ENCODE measurements around the gene FBXO28. TPM values are rescaled to one million over a fixed set of nuclear protein-coding genes. Genes with fewer than 3 reads are reported as not detected.
A peak's percentile ranks its signal among the peaks of the same experiment; 100 is the strongest.

Gene FBXO28
- total RNA-seq, 3 donors from 2014 or later: 23.9 to 50.5 (median 26.2) TPM

DNA sequence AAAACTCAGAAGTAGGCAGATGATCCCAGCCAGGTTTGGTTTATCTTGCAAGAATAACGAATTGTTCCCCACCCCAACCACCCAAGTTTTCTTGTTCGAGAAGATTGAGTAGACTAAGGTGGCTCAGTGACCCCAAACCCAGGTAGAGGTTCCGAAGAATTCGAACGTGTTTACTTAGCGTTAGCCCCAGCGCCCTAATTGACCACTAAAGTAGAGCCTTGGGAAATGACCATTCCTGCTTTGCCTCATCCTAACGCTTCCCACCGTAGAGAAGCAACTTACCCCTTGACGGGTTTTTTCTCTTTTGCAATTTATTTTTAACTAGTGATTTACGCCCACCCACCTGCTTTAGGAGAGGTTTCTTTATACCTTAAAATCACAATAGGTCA, 870 bp downstream of the FBXO28 start:
- no peaks in the 10 kb centered on the region for H3K4me1 ChIP-seq
- H3K36me3 ChIP-seq: no peaks in the 10 kb centered on the region
- intact Hi-C loops (cut with DNase I; ENCODE audit: low total_unique reads): no loop called here
- no peaks in the 10 kb centered on the region for H3K27me3 ChIP-seq
- H3K27ac ChIP-seq: peak overlapping the region; percentile 93 to 97
- DNase-seq (ENCODE audit: low spot score in 2 of 2): no peak
- H3K4me3 ChIP-seq: peak overlapping the region; percentile 68 to 90 (median 83)
- TF ChIP-seq POLR2A (IDR thresholded peaks at IDR 0.05) (no peak), POLR2AphosphoS5 (IDR thresholded peaks at IDR 0.05) (no peak), CTCF (IDR thresholded peaks at IDR 0.05) (no peak)
- H3K9me3 ChIP-seq: no peaks in the 10 kb centered on the region

DNA sequence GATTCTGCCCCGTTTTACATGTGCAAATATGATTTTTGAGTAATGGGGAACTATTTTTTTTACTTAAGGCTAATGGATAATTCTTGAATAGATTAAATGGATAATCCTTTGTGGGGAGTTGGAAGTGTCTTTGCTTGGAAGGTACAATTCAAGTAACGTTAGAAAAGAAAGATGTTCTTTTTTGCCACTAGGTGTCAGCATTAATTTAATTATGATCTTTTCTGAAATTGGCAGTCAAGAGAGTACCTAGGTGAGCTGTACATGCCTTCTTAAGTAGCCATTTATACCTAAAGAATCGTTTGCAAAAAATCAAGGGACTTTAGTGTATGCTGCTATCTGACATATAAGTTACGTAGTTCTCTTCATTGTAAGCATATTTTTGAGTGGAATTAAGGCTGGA, 2.2 kb downstream of the FBXO28 start:
- intact Hi-C loops (cut with DNase I; ENCODE audit: low total_unique reads): loop anchor here (2.0 kb wide), 1 partner anchor 177 kb away; no protein-coding TSS in a partner anchor
- no peaks in the 10 kb centered on the region for H3K4me1 ChIP-seq
- no peak overlapping the region for H3K27ac ChIP-seq

DNA sequence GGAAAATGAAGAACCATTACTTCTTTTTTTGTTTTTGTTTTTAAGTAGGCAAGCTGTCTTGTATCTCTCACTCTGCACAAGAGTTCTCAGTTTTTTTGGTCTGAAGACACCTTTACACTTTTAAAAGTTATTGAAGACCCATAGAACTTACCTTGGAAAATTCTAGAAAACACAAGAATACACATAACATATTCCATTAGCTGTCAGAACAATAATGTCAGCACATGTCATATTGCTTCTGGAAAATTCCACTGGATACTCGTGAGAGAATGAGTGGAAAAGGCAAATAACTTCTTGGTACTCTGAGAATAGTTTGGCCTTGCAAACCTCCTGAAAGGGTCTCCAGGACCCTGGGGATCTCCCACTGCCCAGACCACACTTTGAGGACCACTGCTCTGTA, 4.8 kb downstream of the FBXO28 start:
- Histone ChIP-seq H3K4me3 (no peak overlapping the region), H3K27me3 (no peaks in the 10 kb centered on the region), H3K4me1 (no peaks in the 10 kb centered on the region), H3K36me3 (no peaks in the 10 kb centered on the region), H3K27ac (no peak overlapping the region), H3K9me3 (no peaks in the 10 kb centered on the region)
- DNase-seq (ENCODE audit: low spot score in 2 of 2): no peak
- no peak for TF ChIP-seq POLR2AphosphoS5 (IDR thresholded peaks at IDR 0.05)
- no peak for TF ChIP-seq CTCF (IDR thresholded peaks at IDR 0.05)
- no peak for TF ChIP-seq POLR2A (IDR thresholded peaks at IDR 0.05)
- intact Hi-C loops (cut with DNase I; ENCODE audit: low total_unique reads): no loop called here

More for the DNA sequence above, 2.2 kb downstream of the FBXO28 start:
- TF ChIP-seq POLR2A (IDR thresholded peaks at IDR 0.05) (no peak), CTCF (IDR thresholded peaks at IDR 0.05) (peak; percentile 60 to 71 (median 63)), POLR2AphosphoS5 (IDR thresholded peaks at IDR 0.05) (no peak)
- H3K36me3 ChIP-seq: no peaks in the 10 kb centered on the region
- H3K27me3 ChIP-seq: no peaks in the 10 kb centered on the region
- H3K9me3 ChIP-seq: no peaks in the 10 kb centered on the region
- no peak overlapping the region for H3K4me3 ChIP-seq
- no peak for DNase-seq (ENCODE audit: low spot score in 2 of 2)

DNA sequence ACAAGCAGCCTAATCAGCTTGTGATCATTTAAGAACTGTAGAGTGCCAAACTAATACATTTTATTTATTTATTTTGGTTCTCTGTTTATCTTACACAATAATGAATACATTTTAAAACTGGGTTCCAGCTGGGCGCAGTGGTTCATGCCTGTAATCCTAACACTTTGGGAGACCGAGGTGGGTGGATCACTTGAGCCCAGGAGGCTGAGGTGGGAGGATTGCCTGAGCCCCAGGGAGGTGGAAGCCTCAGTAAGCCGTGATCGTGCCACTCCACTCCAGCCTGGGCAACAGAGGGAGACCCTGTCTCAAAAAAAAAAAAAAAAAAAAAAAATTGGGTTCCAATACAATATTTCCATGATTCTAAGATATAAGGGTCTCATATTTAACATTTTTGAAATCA, 9.2 kb downstream of the FBXO28 start:
- Histone ChIP-seq H3K9me3 (no peaks in the 10 kb centered on the region), H3K36me3 (no peaks in the 10 kb centered on the region), H3K4me3 (no peak overlapping the region), H3K4me1 (no peaks in the 10 kb centered on the region), H3K27me3 (no peaks in the 10 kb centered on the region), H3K27ac (no peak overlapping the region)
- TF ChIP-seq POLR2AphosphoS5 (IDR thresholded peaks at IDR 0.05): no peak
- no peak for TF ChIP-seq CTCF (IDR thresholded peaks at IDR 0.05)
- no peak for TF ChIP-seq POLR2A (IDR thresholded peaks at IDR 0.05)
- intact Hi-C loops (cut with DNase I; ENCODE audit: low total_unique reads): no loop called here
- DNase-seq (ENCODE audit: low spot score in 2 of 2): no peak

- Histone ChIP-seq H3K27me3 (no peaks in the 10 kb centered on the region), H3K36me3 (no peaks in the 10 kb centered on the region), H3K4me1 (no peaks in the 10 kb centered on the region), H3K9me3 (no peaks in the 10 kb centered on the region), H3K4me3 (no peak overlapping the region), H3K27ac (no peak overlapping the region)
- DNase-seq (ENCODE audit: low spot score in 2 of 2): no peak
- TF ChIP-seq POLR2A (IDR thresholded peaks at IDR 0.05): no peak
- no peak for TF ChIP-seq POLR2AphosphoS5 (IDR thresholded peaks at IDR 0.05)
- TF ChIP-seq CTCF (IDR thresholded peaks at IDR 0.05): no peak
- intact Hi-C loops (cut with DNase I; ENCODE audit: low total_unique reads): no loop called here
These were observed 10.3 kb downstream of the FBXO28 start for GRCh38 chr1:224124220-224124619.

Measured in breast epithelium (tissue), 4 donors.